Fibroblast of peridontal ligament (primary cell): ENCODE data around the gene LIPA.
"Not testable (repeated sequence)": the region's sequence is repeated elsewhere in the genome, so short reads cannot be mapped to it uniquely, and the experiment has no call there.

Experiments used
- DNase-seq: peaks from one replicate; pipeline ENCODE4 v3.0.0-alpha.2; 2010; ENCODE audit errors: extremely low read depth

The LIPA gene

GRCh38 chr10:89270153-89270483 is 18.5 kb upstream of the LIPA start:
- DNase-seq: no peak

- no peak for DNase-seq
Observed at GRCh38 chr10:89269433-89270152, 18.0 kb upstream of the LIPA start.

GRCh38 chr10:89266721-89267453 is 15.3 kb upstream of the LIPA start:
- no peak for DNase-seq

- no peak for DNase-seq
Observed at GRCh38 chr10:89263531-89263930, 12.0 kb upstream of the LIPA start.

GRCh38 chr10:89263091-89263490 is 11.5 kb upstream of the LIPA start:
- no peak for DNase-seq

GRCh38 chr10:89262086-89263051 is 10.8 kb upstream of the LIPA start:
- peak; percentile 46 for DNase-seq

GRCh38 chr10:89258881-89259280 is 7.3 kb upstream of the LIPA start:
- DNase-seq: no peak

GRCh38 chr10:89257581-89257980 is 6.0 kb upstream of the LIPA start:
- peak; percentile 24 for DNase-seq

GRCh38 chr10:89256962-89257361 is 5.4 kb upstream of the LIPA start:
- DNase-seq: no peak

GRCh38 chr10:89256340-89256739 is 4.8 kb upstream of the LIPA start:
- no peak for DNase-seq

GRCh38 chr10:89255793-89256192 is 4.2 kb upstream of the LIPA start:
- DNase-seq: no peak

- DNase-seq: not testable (repeated sequence)
Observed at GRCh38 chr10:89255091-89255579, 3.6 kb upstream of the LIPA start.

- DNase-seq: no peak
Observed at GRCh38 chr10:89252225-89252585, 630 bp upstream of the LIPA start.

GRCh38 chr10:89250865-89251408 is 638 bp downstream of the LIPA start:
- DNase-seq: peak; percentile 39

GRCh38 chr10:89248990-89249389 is 2.6 kb downstream of the LIPA start:
- peak; percentile 36 for DNase-seq

- DNase-seq: not testable (repeated sequence)
Observed at GRCh38 chr10:89247623-89248022, 4.0 kb downstream of the LIPA start.

- peak; percentile 22 for DNase-seq
Observed at GRCh38 chr10:89245802-89246201, 5.8 kb downstream of the LIPA start.

GRCh38 chr10:89242840-89243568 is 8.6 kb downstream of the LIPA start:
- no peak for DNase-seq

GRCh38 chr10:89242345-89242684 is 9.3 kb downstream of the LIPA start:
- no peak for DNase-seq

- DNase-seq: peak; percentile 57
Observed at GRCh38 chr10:89241486-89242344, 9.9 kb downstream of the LIPA start.
